ENCODE results near the gene IGSF8.

- TF ChIP-seq ZNF768 (tag by site-specific recombination; IDR thresholded peaks at IDR 0.05) = no peak
- no peak for TF ChIP-seq RBAK (tag by site-specific recombination; IDR thresholded peaks at IDR 0.05)
- TF ChIP-seq ZBTB26 (tag by site-specific recombination; optimal IDR thresholded peaks at IDR 0.05) = no peak
- TF ChIP-seq ZNF692 (tag by site-specific recombination; IDR thresholded peaks at IDR 0.05) = no peak
- TF ChIP-seq ZNF704 (tag by site-specific recombination; IDR thresholded peaks at IDR 0.05) = no peak
- TF ChIP-seq CTCF (tag by site-specific recombination; IDR thresholded peaks at IDR 0.05) = no peak
- TF ChIP-seq ZNF501 (tag by site-specific recombination; IDR thresholded peaks at IDR 0.05) = no peak
- no peak for TF ChIP-seq ZNF157 (tag by site-specific recombination; IDR thresholded peaks at IDR 0.05)
- TF ChIP-seq ZNF521 (tag by site-specific recombination; IDR thresholded peaks at IDR 0.05) = no peak
- no peak for TF ChIP-seq ZNF707 (tag by site-specific recombination; IDR thresholded peaks at IDR 0.05)
- no peak for TF ChIP-seq YY1 (tag by site-specific recombination; IDR thresholded peaks at IDR 0.05)
- TF ChIP-seq YY2 (tag by site-specific recombination; IDR thresholded peaks at IDR 0.05) = no peak
- no peak for TF ChIP-seq ZNF529 (tag by site-specific recombination; IDR thresholded peaks at IDR 0.05; ENCODE audit: insufficient replicate concordance)
- no peak for TF ChIP-seq ZNF18 (tag by site-specific recombination; IDR thresholded peaks at IDR 0.05)
These were observed 34.3 kb downstream of the IGSF8 start for GRCh38 chr1:160064164-160064563.
